HCT116 (cell line): ENCODE results near the gene HCN3. TPM values are rescaled to one million over a fixed set of nuclear protein-coding genes. Genes with fewer than 3 reads are reported as not detected.

Experiments used
- ATAC-seq: fragments of 200-7000 bp; cut with Tn5 transposase; 2 replicates; pipeline ENCODE4 v1.9.1; 2020; ENCODE audit warnings: mild to moderate bottlenecking, moderate library complexity
- BruUV-seq: library from RNA; stranded (reverse); fragments of 400-500 nt; replicated peaks from 2 replicates; lab custom pipeline; 2021; lab: Mats Ljungman, UMichigan
- CTCF ChIA-PET: fragments of 300-600 bp; sonication (Branson Sonifier 250); formaldehyde crosslinking; loops from one replicate; lab custom pipeline; 2021; ENCODE audit warnings: antibody characterized with exemption; lab: Charles Lee
- POLR2A ChIA-PET: fragments of 300-600, 350-600 bp; sonication (Branson Sonifier 250); formaldehyde crosslinking; loops from one replicate; lab custom pipeline; 2021; ENCODE audit warnings: antibody characterized with exemption; lab: Charles Lee
- RAD21 ChIA-PET, 2 experiments: fragments of 300-600 bp; sonication (Branson Sonifier 250); formaldehyde crosslinking; loops; one replicate each; lab custom pipeline; 2023; ENCODE audit warnings: low total read pairs in 2 of 2; ENCODE audit not compliant: uncharacterized antibody in 2 of 2, unreplicated experiment in 2 of 2, low non-redundant PET in 1 of 2; lab: Charles Lee
- DNase-seq: peaks from one replicate; pipeline ENCODE4 v3.0.0-alpha.2; 2010; ENCODE audit warnings: low read depth, low spot score
- H2AFZ ChIP-seq: fragments of 200-600 bp; shearing (Covaris generic), sonication (generic); 2 replicates; pipeline ENCODE4 v1.6.1; 2017; ENCODE audit warnings: low read depth, mixed run types, mixed read lengths, antibody characterized with exemption, low read length; ENCODE audit not compliant: poor library complexity, severe bottlenecking
- H3K27ac ChIP-seq: 2 replicates; pipeline ENCODE4 v1.5.1; 2012; ENCODE audit warnings: low read depth, low read length
- H3K27me3 ChIP-seq: fragments of 200-600 bp; sonication (generic); 2 replicates; pipeline ENCODE4 v1.6.1; 2016; ENCODE audit warnings: mixed run types, low read length, mixed read lengths; ENCODE audit not compliant: insufficient read depth
- H3K36me3 ChIP-seq, 2 experiments: fragments of 200-500 bp in 1 of 2; fragments of 200-600 bp in 1 of 2; sonication (Bioruptor generic) in 1 of 2; sonication (generic) in 1 of 2; 2 replicates each; pipeline versions ENCODE4 v1.5.1 to v1.6.1; 2014 to 2016; ENCODE audit warnings: low read length in 2 of 2, inconsistent platforms in 1 of 2, mixed read lengths in 1 of 2, mixed run types in 1 of 2; ENCODE audit not compliant: insufficient read depth in 2 of 2, control insufficient read depth in 1 of 2
- H3K4me1 ChIP-seq, 2 experiments: fragments of 200-600 bp in 1 of 2; sonication (generic) in 1 of 2; 2 replicates each; pipeline versions ENCODE4 v1.5.1 to v1.6.1; 2012 to 2017; ENCODE audit warnings: low read length in 2 of 2, inconsistent platforms in 1 of 2, mild to moderate bottlenecking in 1 of 2, mixed read lengths in 1 of 2, mixed run types in 1 of 2, moderate library complexity in 1 of 2; ENCODE audit not compliant: insufficient read depth in 2 of 2, control insufficient read depth in 1 of 2
- H3K4me2 ChIP-seq: fragments of 200-600 bp; sonication (generic); 2 replicates; pipeline ENCODE4 v1.6.1; 2017; ENCODE audit warnings: mixed run types, low read length, mixed read lengths
- H3K4me3 ChIP-seq, 2 experiments: fragments of 200-600 bp in 1 of 2; sonication (generic) in 1 of 2; replicated peaks in 1 of 2; 2 replicates each; pipeline ENCODE4 v1.5.1; 2011 to 2016; ENCODE audit warnings: low read length in 2 of 2, control low read depth in 1 of 2, low read depth in 1 of 2, mild to moderate bottlenecking in 1 of 2, mixed read lengths in 1 of 2, mixed run types in 1 of 2
- H3K79me2 ChIP-seq: fragments of 200-600 bp; sonication (generic); 2 replicates; pipeline ENCODE4 v1.6.1; 2017; ENCODE audit warnings: mild to moderate bottlenecking, mixed run types, low read length, moderate library complexity, mixed read lengths; ENCODE audit not compliant: insufficient read depth
- H3K9ac ChIP-seq: fragments of 200-600 bp; sonication (generic); 2 replicates; pipeline ENCODE4 v1.6.1; 2016; ENCODE audit warnings: low read length, mixed read lengths
- H3K9me2 ChIP-seq: fragments of 200-600 bp; sonication (generic), shearing (Covaris generic); 2 replicates; pipeline ENCODE4 v1.6.1; 2017; ENCODE audit warnings: mixed run types, mild to moderate bottlenecking, moderate library complexity; ENCODE audit not compliant: insufficient read depth
- H3K9me3 ChIP-seq, 2 experiments: fragments of 200-500 bp in 1 of 2; fragments of 200-600 bp in 1 of 2; sonication (Bioruptor generic) in 1 of 2; sonication (generic) in 1 of 2; 2 replicates each; pipeline ENCODE4 v1.6.1; 2014 to 2017; ENCODE audit warnings: low read length in 2 of 2, mixed read lengths in 2 of 2, inconsistent platforms in 1 of 2, low read depth in 1 of 2, mild to moderate bottlenecking in 1 of 2, mixed run types in 1 of 2, moderate library complexity in 1 of 2; ENCODE audit not compliant: control insufficient read depth in 1 of 2, insufficient read depth in 1 of 2
- H4K20me1 ChIP-seq: fragments of 200-600 bp; sonication (generic), shearing (Covaris generic); 2 replicates; pipeline ENCODE4 v1.6.1; 2017; ENCODE audit warnings: mixed run types, mild to moderate bottlenecking, moderate library complexity; ENCODE audit not compliant: insufficient read depth
- ATF3 ChIP-seq: IDR thresholded peaks from 2 replicates; pipeline ENCODE4 v1.6.1; 2012
- CBX3 ChIP-seq: IDR thresholded peaks from 2 replicates; pipeline ENCODE4 v1.6.1; 2012; ENCODE audit warnings: low read depth
- CEBPB ChIP-seq: IDR thresholded peaks from 2 replicates; pipeline ENCODE4 v1.6.1; 2012; ENCODE audit warnings: low read depth
- ELF1 ChIP-seq: IDR thresholded peaks from 2 replicates; pipeline ENCODE4 v1.6.1; 2012; ENCODE audit warnings: low read depth, borderline replicate concordance
- EZH2 ChIP-seq: fragments of 200-600 bp; sonication (generic); IDR thresholded peaks from 2 replicates; pipeline ENCODE4 v1.6.1; 2017; ENCODE audit warnings: antibody characterized with exemption, mixed run types
- EZH2phosphoT487 ChIP-seq: fragments of 200-600 bp; IDR thresholded peaks from 2 replicates; pipeline ENCODE4 v1.6.1; 2018; ENCODE audit warnings: antibody characterized with exemption, borderline replicate concordance
- SRF ChIP-seq: IDR thresholded peaks from 2 replicates; pipeline ENCODE4 v1.6.1; 2012; ENCODE audit warnings: low read depth
- TCF7L2 ChIP-seq: IDR thresholded peaks from 2 replicates; pipeline ENCODE4 v1.7.0; 2011; ENCODE audit warnings: borderline replicate concordance, inconsistent platforms; ENCODE audit not compliant: insufficient read depth, insufficient read length; ENCODE audit errors: extremely low read depth
- ZBTB33 ChIP-seq: IDR thresholded peaks from 2 replicates; pipeline ENCODE4 v1.6.1; 2011; ENCODE audit warnings: mild to moderate bottlenecking, low read length, moderate library complexity; ENCODE audit not compliant: insufficient replicate concordance; ENCODE audit errors: extremely low read depth
- ZFX ChIP-seq: fragments of 450-650 bp; IDR thresholded peaks from 2 replicates; pipeline ENCODE4 v1.6.1; 2017
- intact Hi-C: fragments of 100-400 bp; cut with micrococcal nuclease; formaldehyde crosslinking; loops from 2 replicates; pipeline ENCODE4 v1.10.0; 2022
- total RNA-seq: library from RNA; stranded (reverse); gene quantifications from one replicate; pipeline ENCODE4 v1.2.1, GENCODE V29; 2021; ENCODE audit not compliant: unreplicated experiment

Gene HCN3
- total RNA-seq, 1 experiment from 2014 or later = 8.5 TPM

GRCh38 chr1:155295183-155295941 lies 18.1 kb downstream of the HCN3 start:
- ChIA-PET CTCF (no interaction called here), RAD21 (no interaction called here), POLR2A (no interaction called here)
- Histone ChIP-seq H3K9me2 (no peaks in the 10 kb centered on the region), H3K9ac (no peak overlapping the region), H4K20me1 (no peaks in the 10 kb centered on the region), H3K36me3 (no peaks in the 10 kb centered on the region), H3K4me2 (no peak overlapping the region), H3K4me3 (no peak overlapping the region), H3K79me2 (no peaks in the 10 kb centered on the region), H3K4me1 (no peaks in the 10 kb centered on the region; a peak in 1 of 4 replicates), H2AFZ (no peak overlapping the region), H3K27ac (no peak overlapping the region), H3K9me3 (no peaks in the 10 kb centered on the region), H3K27me3 (no peaks in the 10 kb centered on the region)
- DNase-seq (no peak), ATAC-seq (no peak)
- intact Hi-C loops = no loop called here
- TF ChIP-seq EZH2phosphoT487 (no peak), CBX3 (no peak), ZFX (no peak), SRF (no peak), ATF3 (no peak), EZH2 (no peak), CEBPB (no peak), ELF1 (no peak), ZBTB33 (no peak), TCF7L2 (no peak)
- no TSS peak for BruUV-seq
